ENCODE measurements around the gene HEMK1.

HEMK1 gene

DNA sequence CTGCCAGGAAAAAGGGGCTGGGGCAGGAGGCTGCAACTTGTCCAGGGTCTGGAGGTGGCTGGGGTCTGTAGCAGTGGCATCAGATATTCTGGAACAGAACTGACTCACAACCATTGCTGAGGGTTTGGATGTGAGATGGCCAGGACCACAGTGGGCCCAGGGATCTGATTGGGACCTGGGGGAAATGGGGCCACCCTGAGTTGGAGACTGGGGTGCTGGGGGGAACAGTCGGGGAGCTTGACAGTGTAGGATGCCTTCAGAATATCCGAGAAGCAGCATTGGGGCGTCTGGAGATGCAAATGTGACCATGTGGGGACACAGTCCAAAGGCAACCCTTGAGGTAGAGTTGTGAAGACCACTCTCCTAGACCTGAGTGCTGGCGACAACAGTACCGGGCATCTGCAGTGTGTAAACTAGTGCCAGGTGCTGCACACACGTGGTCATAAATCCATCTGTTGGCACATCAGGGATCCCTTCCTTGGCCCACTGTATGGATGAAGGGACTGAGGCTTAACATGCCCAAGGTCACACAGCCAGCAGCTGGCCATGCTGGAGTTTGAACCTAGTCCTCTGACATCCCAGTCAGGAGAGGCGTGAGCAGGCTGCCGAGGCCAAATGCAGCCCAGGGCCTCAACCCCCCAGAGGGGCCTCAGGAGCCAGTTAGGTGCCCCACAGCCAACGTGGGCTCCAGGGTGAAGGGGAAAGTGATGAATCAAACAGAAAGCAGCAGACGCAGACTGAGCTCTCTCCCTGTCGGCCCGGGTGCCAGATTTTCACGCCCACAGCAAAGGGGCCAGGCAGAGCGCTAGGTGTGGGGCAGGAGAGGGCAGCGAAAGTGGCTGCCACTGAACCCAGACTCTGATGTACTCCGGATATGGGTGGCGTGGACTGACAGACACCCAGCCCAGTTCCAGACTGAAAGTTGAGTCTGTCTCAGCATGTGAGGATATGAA lies 18.8 kb downstream of the HEMK1 start:
- DNase-seq (peak; percentile 68 to 72 (median 72)), ATAC-seq (replicated peaks) (peak; percentile 86)
- Mint-ChIP-seq H3K4me3 (peak overlapping the region; percentile 60 to 62), H3K4me1 (ENCODE audit: low read depth in 2 of 2) (peaks cover 56 to 58% of the 10 kb centered on the region in 2 donors), H3K27ac (peak overlapping the region; percentile 90 to 95), H3K27me3 (no peaks in the 10 kb centered on the region), H3K9me3 (no peaks in the 10 kb centered on the region), H3K36me3 (ENCODE audit: insufficient read depth) (peaks cover 4% of the 10 kb centered on the region)

GRCh38 chr3:50588759-50589433 lies 19.6 kb downstream of the HEMK1 start:
- Mint-ChIP-seq H3K27ac (peak overlapping the region; percentile 90 to 95), H3K27me3 (no peaks in the 10 kb centered on the region), H3K9me3 (no peaks in the 10 kb centered on the region), H3K36me3 (ENCODE audit: insufficient read depth) (peaks cover 4% of the 10 kb centered on the region), H3K4me1 (ENCODE audit: low read depth in 2 of 2) (peaks cover 55 to 57% of the 10 kb centered on the region in 2 donors), H3K4me3 (peak overlapping the region; percentile 60 to 62)
- ATAC-seq (replicated peaks) (no peak), DNase-seq (no peak)

DNA sequence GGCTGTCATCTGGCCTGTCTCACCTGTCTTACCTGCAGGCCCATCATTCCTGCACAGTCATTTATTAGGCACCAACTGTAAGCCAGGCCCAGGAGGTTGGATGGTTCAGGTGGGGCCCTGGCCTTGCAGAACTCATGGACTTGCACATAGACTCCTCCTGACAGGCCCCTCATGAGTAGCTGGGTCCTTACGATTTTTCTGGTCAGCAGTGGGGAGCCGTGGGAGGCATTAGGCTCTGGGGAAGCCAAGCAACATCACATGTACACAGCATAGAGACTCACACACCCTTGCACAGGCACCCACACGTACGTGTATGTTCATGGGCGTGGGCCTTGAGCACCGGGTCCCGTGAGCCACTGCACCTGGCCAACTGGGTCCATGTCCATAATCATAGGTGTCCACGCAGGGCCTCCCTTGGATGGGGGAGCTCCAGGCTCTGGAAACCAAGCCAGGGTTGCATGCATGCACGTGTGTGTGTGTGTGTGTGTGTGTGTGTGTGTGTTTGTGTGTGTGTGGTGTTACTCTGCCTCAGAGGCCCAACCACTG lies 21.9 kb downstream of the HEMK1 start:
- ATAC-seq (replicated peaks) (no peak), DNase-seq (no peak)
- Mint-ChIP-seq H3K36me3 (ENCODE audit: insufficient read depth) (peaks cover 4% of the 10 kb centered on the region), H3K27me3 (no peaks in the 10 kb centered on the region), H3K9me3 (no peaks in the 10 kb centered on the region), H3K4me1 (ENCODE audit: low read depth in 2 of 2) (peaks cover 52 to 64% of the 10 kb centered on the region in 2 donors), H3K4me3 (peak overlapping the region; percentile 70 to 75), H3K27ac (peak overlapping the region; percentile 90 to 95)

GRCh38 chr3:50592568-50592967 lies 23.2 kb downstream of the HEMK1 start:
- no peak for ATAC-seq (replicated peaks)
- Mint-ChIP-seq H3K4me1 (ENCODE audit: low read depth in 2 of 2) (peaks cover 47 to 60% of the 10 kb centered on the region in 2 donors), H3K36me3 (ENCODE audit: insufficient read depth) (peaks cover 4% of the 10 kb centered on the region), H3K9me3 (no peaks in the 10 kb centered on the region), H3K4me3 (peak overlapping the region in 1 of 2 donors; percentile 21), H3K27ac (peak overlapping the region; percentile 90 to 95), H3K27me3 (no peaks in the 10 kb centered on the region)
- DNase-seq, result no peak

- ATAC-seq (replicated peaks), result no peak
- no peak for DNase-seq
- H3K4me1 Mint-ChIP-seq (ENCODE audit: low read depth in 2 of 2), result peaks cover 37 to 44% of the 10 kb centered on the region in 2 donors
- peak overlapping the region; percentile 73 to 90 for H3K27ac Mint-ChIP-seq
- no peaks in the 10 kb centered on the region for H3K36me3 Mint-ChIP-seq (ENCODE audit: insufficient read depth)
- H3K9me3 Mint-ChIP-seq, result no peaks in the 10 kb centered on the region
- no peaks in the 10 kb centered on the region for H3K27me3 Mint-ChIP-seq
- H3K4me3 Mint-ChIP-seq, result no peak overlapping the region
Observed at GRCh38 chr3:50594253-50594785, 25.0 kb downstream of the HEMK1 start.

DNA sequence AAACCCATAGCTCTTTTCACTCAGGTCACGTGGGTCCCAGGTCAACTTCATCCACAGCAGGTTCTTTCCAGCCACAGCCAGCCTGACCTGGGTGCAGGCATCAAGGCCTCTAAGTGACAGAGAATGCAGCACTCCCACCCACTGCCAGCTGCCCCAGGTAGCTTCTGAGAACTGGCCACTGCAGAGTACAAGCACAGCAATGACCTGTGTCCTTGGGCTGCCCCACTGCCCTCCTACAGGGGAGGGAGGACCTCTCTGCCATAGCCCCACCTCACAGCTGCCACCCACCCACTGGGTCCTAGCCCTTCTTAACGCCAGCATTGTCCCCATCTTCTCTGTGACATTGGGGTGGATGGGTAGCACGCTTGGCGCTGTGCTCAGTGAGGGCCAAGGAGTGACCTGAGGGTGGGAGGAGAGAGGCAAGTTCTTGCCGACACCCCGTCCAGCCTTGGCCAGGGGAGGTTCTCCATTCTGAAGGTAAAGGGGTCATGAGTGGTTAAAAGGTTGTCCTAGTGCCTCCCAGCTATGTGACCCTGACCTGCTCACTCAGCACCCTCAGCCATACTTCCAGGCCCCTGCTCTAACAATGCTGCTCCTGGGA lies 29.9 kb downstream of the HEMK1 start:
- Mint-ChIP-seq H3K27ac (peak overlapping the region; percentile 96 to 97), H3K4me1 (ENCODE audit: low read depth in 2 of 2) (peaks cover 54 to 59% of the 10 kb centered on the region in 2 donors), H3K36me3 (ENCODE audit: insufficient read depth) (peaks cover 24% of the 10 kb centered on the region), H3K9me3 (no peaks in the 10 kb centered on the region), H3K27me3 (no peaks in the 10 kb centered on the region), H3K4me3 (peak overlapping the region in 1 of 2 donors; percentile 27)
- ATAC-seq (replicated peaks) (no peak), DNase-seq (no peak)

GRCh38 chr3:50599716-50600118 lies 30.4 kb downstream of the HEMK1 start:
- peaks cover 55 to 62% of the 10 kb centered on the region in 2 donors for H3K4me1 Mint-ChIP-seq (ENCODE audit: low read depth in 2 of 2)
- H3K27me3 Mint-ChIP-seq, result no peaks in the 10 kb centered on the region
- H3K36me3 Mint-ChIP-seq (ENCODE audit: insufficient read depth), result peaks cover 29% of the 10 kb centered on the region
- H3K27ac Mint-ChIP-seq, result peak overlapping the region; percentile 96 to 97
- DNase-seq (no peak), ATAC-seq (replicated peaks) (no peak)
- peak overlapping the region; percentile 10 to 27 for H3K4me3 Mint-ChIP-seq
- H3K9me3 Mint-ChIP-seq, result no peaks in the 10 kb centered on the region

GRCh38 chr3:50600141-50600753 lies 30.9 kb downstream of the HEMK1 start:
- Mint-ChIP-seq H3K4me1 (ENCODE audit: low read depth in 2 of 2) (peaks cover 52 to 63% of the 10 kb centered on the region in 2 donors), H3K4me3 (peak overlapping the region; percentile 10 to 81), H3K27me3 (no peaks in the 10 kb centered on the region), H3K9me3 (no peaks in the 10 kb centered on the region), H3K27ac (peak overlapping the region; percentile 96 to 97), H3K36me3 (ENCODE audit: insufficient read depth) (peaks cover 34% of the 10 kb centered on the region)
- DNase-seq (no peak), ATAC-seq (replicated peaks) (no peak)

- ATAC-seq (replicated peaks) (peak; percentile 84), DNase-seq (peak; percentile 52 to 57 (median 54))
- H3K9me3 Mint-ChIP-seq, result no peaks in the 10 kb centered on the region
- H3K36me3 Mint-ChIP-seq (ENCODE audit: insufficient read depth), result peaks cover 42% of the 10 kb centered on the region
- H3K27me3 Mint-ChIP-seq, result no peaks in the 10 kb centered on the region
- H3K4me1 Mint-ChIP-seq (ENCODE audit: low read depth in 2 of 2), result peaks cover 58 to 71% of the 10 kb centered on the region in 2 donors
- peak overlapping the region; percentile 76 to 81 for H3K4me3 Mint-ChIP-seq
- H3K27ac Mint-ChIP-seq, result peak overlapping the region; percentile 96 to 97
Observed at GRCh38 chr3:50600841-50601591, 31.7 kb downstream of the HEMK1 start.

DNA sequence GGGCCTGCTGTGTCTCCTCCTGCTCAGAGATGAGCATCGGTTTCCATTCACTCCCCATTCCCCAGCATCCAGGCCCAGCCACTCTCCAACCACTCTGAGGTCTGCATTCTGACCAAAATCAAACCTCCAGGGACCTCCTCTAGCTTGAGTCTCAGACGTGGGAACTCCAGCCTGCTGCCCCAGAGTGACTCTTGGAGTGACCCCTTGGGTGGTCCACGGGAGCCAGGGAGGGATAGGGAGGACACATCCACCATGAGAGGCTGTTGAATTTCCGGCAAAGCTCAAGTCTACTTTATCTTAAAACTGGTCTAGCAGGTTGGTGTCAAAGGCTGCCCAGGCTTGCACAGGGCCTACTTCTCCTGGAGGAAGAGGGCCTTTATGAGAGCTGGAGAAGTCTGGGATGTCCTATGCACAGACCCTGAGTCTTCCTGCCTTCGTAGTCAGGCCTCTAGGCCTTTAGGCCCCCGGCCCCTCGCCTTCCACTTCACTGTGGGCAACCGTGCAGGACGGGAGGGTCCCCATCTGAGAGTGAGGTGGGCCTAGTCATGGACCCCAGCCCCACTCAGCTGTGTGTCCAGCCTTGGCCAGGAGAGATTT lies 33.4 kb downstream of the HEMK1 start:
- H3K4me1 Mint-ChIP-seq (ENCODE audit: low read depth in 2 of 2), result peaks cover 75 to 85% of the 10 kb centered on the region in 2 donors
- peak overlapping the region; percentile 76 to 81 for H3K4me3 Mint-ChIP-seq
- H3K36me3 Mint-ChIP-seq (ENCODE audit: insufficient read depth), result peaks cover 59% of the 10 kb centered on the region
- H3K27ac Mint-ChIP-seq, result peak overlapping the region; percentile 96 to 97
- no peak for ATAC-seq (replicated peaks)
- no peaks in the 10 kb centered on the region for H3K27me3 Mint-ChIP-seq
- DNase-seq, result no peak
- H3K9me3 Mint-ChIP-seq, result no peaks in the 10 kb centered on the region

- H3K27me3 Mint-ChIP-seq, result no peaks in the 10 kb centered on the region
- H3K4me1 Mint-ChIP-seq (ENCODE audit: low read depth in 2 of 2), result peaks cover 83 to 91% of the 10 kb centered on the region in 2 donors
- H3K4me3 Mint-ChIP-seq, result peak overlapping the region; percentile 97 to 99
- no peaks in the 10 kb centered on the region for H3K9me3 Mint-ChIP-seq
- ATAC-seq (replicated peaks) (no peak), DNase-seq (no peak)
- peak overlapping the region; percentile 96 to 97 for H3K27ac Mint-ChIP-seq
- H3K36me3 Mint-ChIP-seq (ENCODE audit: insufficient read depth), result peaks cover 67% of the 10 kb centered on the region
Observed at GRCh38 chr3:50603261-50604109, 34.2 kb downstream of the HEMK1 start.
